Glutamatergic neuron (in vitro differentiated cells): ENCODE data around the gene HPSE2. TPM values are rescaled to one million over a fixed set of nuclear protein-coding genes. Genes with fewer than 3 reads are reported as not detected.

Experiments
- DNase-seq: peaks from one replicate; pipeline ENCODE4 v3.0.0; 2022
- H3K27ac Mint-ChIP-seq: one replicate; pipeline ENCODE4 v1.8.0; 2020; ENCODE audit warnings: mild to moderate bottlenecking, mixed read lengths, inconsistent platforms; ENCODE audit not compliant: unreplicated experiment
- H3K27me3 Mint-ChIP-seq: one replicate; pipeline ENCODE4 v1.8.0; 2020; ENCODE audit warnings: mild to moderate bottlenecking, moderate library complexity, mixed read lengths, inconsistent platforms; ENCODE audit not compliant: unreplicated experiment
- H3K36me3 Mint-ChIP-seq: one replicate; pipeline ENCODE4 v1.8.0; 2020; ENCODE audit warnings: mild to moderate bottlenecking, mixed read lengths, inconsistent platforms; ENCODE audit not compliant: unreplicated experiment
- H3K4me1 Mint-ChIP-seq: one replicate; pipeline ENCODE4 v1.8.0; 2020; ENCODE audit warnings: mild to moderate bottlenecking, low read depth, mixed read lengths, inconsistent platforms; ENCODE audit not compliant: unreplicated experiment
- H3K4me3 Mint-ChIP-seq: one replicate; pipeline ENCODE4 v1.8.0; 2020; ENCODE audit warnings: mild to moderate bottlenecking, mixed read lengths, inconsistent platforms; ENCODE audit not compliant: unreplicated experiment
- H3K9me3 Mint-ChIP-seq: one replicate; pipeline ENCODE4 v1.8.0; 2020; ENCODE audit warnings: mild to moderate bottlenecking, moderate library complexity, mixed read lengths, inconsistent platforms; ENCODE audit not compliant: unreplicated experiment
- CTCF ChIP-seq: fragments of 200-600 bp; sonication (generic); IDR thresholded peaks from one replicate; pipeline ENCODE4 v1.5.0; 2021; ENCODE audit not compliant: partially characterized antibody, unreplicated experiment
- total RNA-seq: library from RNA; stranded (reverse); fragmentation: NEBNext Ultra II Directional; extraction: Animal tissue kit (Norgen Biotek cat#: 25700); gene quantifications from one replicate; pipeline ENCODE4 v1.2.1, GENCODE V29; 2021; ENCODE audit not compliant: unreplicated experiment

Gene HPSE2
- total RNA-seq, 1 donor from 2014 or later, result not detected

GRCh38 chr10:98951269-98952000, 284.2 kb downstream of the HPSE2 start:
- peaks cover 1% of the 10 kb centered on the region for H3K27me3 Mint-ChIP-seq
- H3K4me3 Mint-ChIP-seq, result no peak overlapping the region

DNA sequence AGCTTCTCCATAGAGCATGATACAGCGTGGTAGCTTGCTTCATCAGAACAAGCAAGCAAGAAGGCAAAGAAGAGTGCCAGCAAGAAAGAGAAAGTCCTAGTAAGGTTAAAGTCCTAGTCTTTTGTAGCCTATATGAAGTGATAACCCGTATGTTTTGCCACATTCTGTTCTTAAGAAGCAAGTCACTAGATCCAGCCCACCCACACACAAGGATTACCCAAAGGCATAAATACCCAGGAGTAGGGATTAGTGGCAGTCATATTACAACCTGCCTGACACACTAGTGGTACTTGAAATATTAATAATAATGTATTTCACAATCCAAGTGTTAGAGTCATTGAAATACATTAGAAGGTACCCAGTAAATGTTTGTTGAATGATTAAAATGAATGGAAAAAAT, 285.5 kb downstream of the HPSE2 start:
- Mint-ChIP-seq H3K9me3 (no peaks in the 10 kb centered on the region), H3K27me3 (no peaks in the 10 kb centered on the region), H3K4me1 (no peaks in the 10 kb centered on the region), H3K27ac (no peak overlapping the region), H3K4me3 (no peak overlapping the region), H3K36me3 (no peaks in the 10 kb centered on the region)
- DNase-seq, result no peak
- no peak for TF ChIP-seq CTCF

More at GRCh38 chr10:98951269-98952000, 284.2 kb downstream of the HPSE2 start:
- Mint-ChIP-seq H3K36me3 (no peaks in the 10 kb centered on the region), H3K4me1 (no peaks in the 10 kb centered on the region), H3K9me3 (no peaks in the 10 kb centered on the region), H3K27ac (no peak overlapping the region)
- no peak for TF ChIP-seq CTCF
- no peak for DNase-seq

GRCh38 chr10:98949306-98949705, 286.3 kb downstream of the HPSE2 start:
- Mint-ChIP-seq H3K9me3 (no peaks in the 10 kb centered on the region), H3K4me1 (peaks cover 1% of the 10 kb centered on the region), H3K36me3 (no peaks in the 10 kb centered on the region), H3K27me3 (no peaks in the 10 kb centered on the region), H3K4me3 (no peak overlapping the region), H3K27ac (no peak overlapping the region)
- DNase-seq, result no peak
- TF ChIP-seq CTCF, result no peak

GRCh38 chr10:98943681-98944080, 292.0 kb downstream of the HPSE2 start:
- H3K4me1 Mint-ChIP-seq, result peaks cover 1% of the 10 kb centered on the region
- H3K4me3 Mint-ChIP-seq, result peak overlapping the region; percentile 28
- H3K9me3 Mint-ChIP-seq, result no peaks in the 10 kb centered on the region
- no peaks in the 10 kb centered on the region for H3K27me3 Mint-ChIP-seq
- H3K27ac Mint-ChIP-seq, result no peak overlapping the region
- DNase-seq, result no peak
- no peak for TF ChIP-seq CTCF
- no peaks in the 10 kb centered on the region for H3K36me3 Mint-ChIP-seq

- Mint-ChIP-seq H3K27ac (no peak overlapping the region), H3K36me3 (peaks cover 22% of the 10 kb centered on the region), H3K9me3 (peaks cover 3% of the 10 kb centered on the region)
Observed at GRCh38 chr10:98929709-98930108, 305.9 kb downstream of the HPSE2 start.

More at GRCh38 chr10:98929709-98930108, 305.9 kb downstream of the HPSE2 start:
- DNase-seq, result no peak
- no peak for TF ChIP-seq CTCF
- no peak overlapping the region for H3K4me3 Mint-ChIP-seq
- H3K4me1 Mint-ChIP-seq, result no peaks in the 10 kb centered on the region
- H3K27me3 Mint-ChIP-seq, result peaks cover 1% of the 10 kb centered on the region
